ENCODE measurements around the gene CCNJL.

- no peak for TF ChIP-seq CTCF (IDR thresholded peaks at IDR 0.05)
- no peak for TF ChIP-seq POLR2A (IDR thresholded peaks at IDR 0.05)
- no peak for TF ChIP-seq EP300 (IDR thresholded peaks at IDR 0.05)
- no peak for TF ChIP-seq POLR2AphosphoS5 (IDR thresholded peaks at IDR 0.05)
Observed at GRCh38 chr5:160347448-160347847, 35.1 kb upstream of the CCNJL start.

Data from sigmoid colon (tissue), 4 donors.